ENCODE measurements around the gene CHPF. TPM values are rescaled to one million over a fixed set of nuclear protein-coding genes. Genes with fewer than 3 reads are reported as not detected.

The CHPF gene
- total RNA-seq, 1 experiment from 2014 or later = 26.4 TPM

- Histone ChIP-seq H3K36me3 (ENCODE audit: control insufficient read depth, insufficient read depth, low read length) (peaks cover 8% of the 10 kb centered on the region), H3K9me3 (no peaks in the 10 kb centered on the region), H3K27me3 (replicated peaks; ENCODE audit: control insufficient read depth, insufficient read depth, low read length) (no peaks in the 10 kb centered on the region), H3K4me1 (peaks cover 21% of the 10 kb centered on the region), H3K4me3 (ENCODE audit: low read depth, low read length) (peak overlapping the region; percentile 92)
- DNase-seq = peak; percentile 55 to 63
- H3K27ac Mint-ChIP-seq (ENCODE audit: unreplicated experiment) = peak overlapping the region; percentile 73
- no TSS peak for BruUV-seq (replicated peaks)
- peaks cover 7% of the 10 kb centered on the region for H3K4me1 Mint-ChIP-seq (ENCODE audit: low read depth, unreplicated experiment)
- H3K4me3 Mint-ChIP-seq (ENCODE audit: unreplicated experiment) = peak overlapping the region; percentile 92
- H3K27me3 Mint-ChIP-seq (ENCODE audit: insufficient read depth, unreplicated experiment) = no peaks in the 10 kb centered on the region
- CTCF ChIA-PET = interaction anchor here (0.6 to 3.4 kb wide), 15 partner anchors 9 to 154 kb away, joined by 3 to 19 read pairs (median 5); partner anchors contain the start of genes GMPPA, OBSL1 and STK11IP
- POLR2A ChIA-PET = interaction anchor here (0.6 to 2.1 kb wide), 3 partner anchors 28 to 100 kb away, joined by 3 to 4 read pairs (median 3); partner anchors contain the start of gene OBSL1
- intact Hi-C loops (cut with micrococcal nuclease; ENCODE audit: unreplicated experiment) = loop anchor here (1.0 to 2.0 kb wide), 4 partner anchors 9 to 99 kb away; partner anchors contain the start of gene INHA
- H3K9me3 Mint-ChIP-seq (ENCODE audit: unreplicated experiment) = no peaks in the 10 kb centered on the region
- TF ChIP-seq CTCF (IDR thresholded peaks at IDR 0.05; ENCODE audit: insufficient read depth in 1 of 2, low read depth in 1 of 2, low read length in 1 of 2, severe bottlenecking in 1 of 2, unreplicated experiment in 1 of 2) = no peak
- H3K36me3 Mint-ChIP-seq (ENCODE audit: insufficient read depth, unreplicated experiment) = peaks cover 34% of the 10 kb centered on the region
Measured at GRCh38 chr2:219542931-219543595, 546 bp downstream of the CHPF start.

GRCh38 chr2:219541611-219542180, 1.9 kb downstream of the CHPF start:
- H3K27me3 Mint-ChIP-seq (ENCODE audit: insufficient read depth, unreplicated experiment) = no peaks in the 10 kb centered on the region
- TF ChIP-seq CTCF (IDR thresholded peaks at IDR 0.05; ENCODE audit: insufficient read depth in 1 of 2, low read depth in 1 of 2, low read length in 1 of 2, severe bottlenecking in 1 of 2, unreplicated experiment in 1 of 2) = peak; percentile 66 to 94
- intact Hi-C loops (cut with micrococcal nuclease; ENCODE audit: unreplicated experiment) = loop anchor here (1.0 to 2.0 kb wide), 2 partner anchors 31 to 148 kb away; partner anchors contain the start of gene INHA
- ChIA-PET POLR2A (no interaction called here), CTCF (interaction anchor here (0.7 to 3.4 kb wide), 5 partner anchors 12 to 56 kb away, joined by 4 to 19 read pairs (median 5); partner anchors contain the start of genes GMPPA and STK11IP)
- Histone ChIP-seq H3K36me3 (ENCODE audit: control insufficient read depth, insufficient read depth, low read length) (peaks cover 8% of the 10 kb centered on the region), H3K27me3 (replicated peaks; ENCODE audit: control insufficient read depth, insufficient read depth, low read length) (no peaks in the 10 kb centered on the region), H3K4me1 (peaks cover 24% of the 10 kb centered on the region), H3K9me3 (no peaks in the 10 kb centered on the region), H3K4me3 (ENCODE audit: low read depth, low read length) (peak overlapping the region; percentile 13; the same call in 1 of the 2 replicates)
- DNase-seq = peak; percentile 86 to 89
- peaks cover 34% of the 10 kb centered on the region for H3K36me3 Mint-ChIP-seq (ENCODE audit: insufficient read depth, unreplicated experiment)
- H3K4me3 Mint-ChIP-seq (ENCODE audit: unreplicated experiment) = peak overlapping the region; percentile 92
- H3K4me1 Mint-ChIP-seq (ENCODE audit: low read depth, unreplicated experiment) = peaks cover 7% of the 10 kb centered on the region
- no peaks in the 10 kb centered on the region for H3K9me3 Mint-ChIP-seq (ENCODE audit: unreplicated experiment)
- H3K27ac Mint-ChIP-seq (ENCODE audit: unreplicated experiment) = no peak overlapping the region
- BruUV-seq (replicated peaks) = no TSS peak

- ChIA-PET CTCF (interaction anchor here (1.2 to 3.4 kb wide), 3 partner anchors 11 to 45 kb away, joined by 4 to 19 read pairs (median 7); partner anchors contain the start of gene GMPPA), POLR2A (no interaction called here)
- H3K27ac Mint-ChIP-seq (ENCODE audit: unreplicated experiment) = no peak overlapping the region
- peaks cover 1% of the 10 kb centered on the region for H3K4me1 Mint-ChIP-seq (ENCODE audit: low read depth, unreplicated experiment)
- Histone ChIP-seq H3K27me3 (replicated peaks; ENCODE audit: control insufficient read depth, insufficient read depth, low read length) (no peaks in the 10 kb centered on the region), H3K4me1 (peaks cover 24% of the 10 kb centered on the region), H3K36me3 (ENCODE audit: control insufficient read depth, insufficient read depth, low read length) (peaks cover 8% of the 10 kb centered on the region), H3K9me3 (no peaks in the 10 kb centered on the region), H3K4me3 (ENCODE audit: low read depth, low read length) (no peak overlapping the region)
- peaks cover 34% of the 10 kb centered on the region for H3K36me3 Mint-ChIP-seq (ENCODE audit: insufficient read depth, unreplicated experiment)
- no peaks in the 10 kb centered on the region for H3K9me3 Mint-ChIP-seq (ENCODE audit: unreplicated experiment)
- no peak for DNase-seq
- intact Hi-C loops (cut with micrococcal nuclease; ENCODE audit: unreplicated experiment) = loop anchor here (1.0 kb wide), 1 partner anchor 148 kb away; no protein-coding TSS in a partner anchor
- no peak for TF ChIP-seq CTCF (IDR thresholded peaks at IDR 0.05; ENCODE audit: insufficient read depth in 1 of 2, low read depth in 1 of 2, low read length in 1 of 2, severe bottlenecking in 1 of 2, unreplicated experiment in 1 of 2)
- no TSS peak for BruUV-seq (replicated peaks)
- H3K4me3 Mint-ChIP-seq (ENCODE audit: unreplicated experiment) = no peak overlapping the region
- H3K27me3 Mint-ChIP-seq (ENCODE audit: insufficient read depth, unreplicated experiment) = no peaks in the 10 kb centered on the region
Measured at GRCh38 chr2:219540784-219541504, 2.7 kb downstream of the CHPF start.

Measured in Caco-2 (cell line).